Occipital lobe (tissue), 2 donors: Measurements from ENCODE around the gene DPP6. TPM values are rescaled to one million over a fixed set of nuclear protein-coding genes. Genes with fewer than 3 reads are reported as not detected.

ENCODE experiments used
- DNase-seq: peaks from one replicate; lab custom pipeline; 2025; lab: John Stamatoyannopoulos, UW
- total RNA-seq: library from RNA; depleted of rRNA; stranded (reverse); fragments of >200 nt; gene quantifications from one replicate; pipeline ENCODE4 v1.2.3, GENCODE V29; 2014

DPP6 gene
- total RNA-seq, 1 donor from 2014 or later: 36.7 TPM

GRCh38 chr7:154857240-154857639 lies 805.0 kb downstream of the DPP6 start:
- DNase-seq: no peak

GRCh38 chr7:154857728-154858681 lies 805.8 kb downstream of the DPP6 start:
- peak; percentile 48 for DNase-seq

GRCh38 chr7:154858836-154859537 lies 806.8 kb downstream of the DPP6 start:
- no peak for DNase-seq

- DNase-seq: no peak
These were observed 807.8 kb downstream of the DPP6 start for GRCh38 chr7:154859747-154860620.

GRCh38 chr7:154860621-154861375 lies 808.6 kb downstream of the DPP6 start:
- no peak for DNase-seq

GRCh38 chr7:154861589-154861988 lies 809.4 kb downstream of the DPP6 start:
- DNase-seq: no peak

- DNase-seq: peak; percentile 36
These were observed 810.1 kb downstream of the DPP6 start for GRCh38 chr7:154862153-154862791.

GRCh38 chr7:154863766-154864522 lies 811.7 kb downstream of the DPP6 start:
- no peak for DNase-seq

GRCh38 chr7:154864523-154864891 lies 812.3 kb downstream of the DPP6 start:
- DNase-seq: no peak

GRCh38 chr7:154865984-154866685 lies 813.9 kb downstream of the DPP6 start:
- no peak for DNase-seq

- DNase-seq: no peak
These were observed 814.9 kb downstream of the DPP6 start for GRCh38 chr7:154867068-154867467.

GRCh38 chr7:154868921-154869320 lies 816.7 kb downstream of the DPP6 start:
- DNase-seq: no peak

GRCh38 chr7:154869436-154869835 lies 817.2 kb downstream of the DPP6 start:
- DNase-seq: no peak

GRCh38 chr7:154871507-154871906 lies 819.3 kb downstream of the DPP6 start:
- DNase-seq: no peak

- no peak for DNase-seq
These were observed 819.9 kb downstream of the DPP6 start for GRCh38 chr7:154871928-154872750.

- DNase-seq: no peak
These were observed 820.8 kb downstream of the DPP6 start for GRCh38 chr7:154872811-154873499.

- no peak for DNase-seq
These were observed 821.4 kb downstream of the DPP6 start for GRCh38 chr7:154873500-154874121.
